Kidney (tissue), 14 donors: ENCODE data around the gene HHAT. TPM values are rescaled to one million over a fixed set of nuclear protein-coding genes. Genes with fewer than 3 reads are reported as not detected.

Source experiments
- DNase-seq, 5 donors: peaks; one replicate each; pipeline ENCODE4 v3.0.0-alpha.2; 2013 to 2020
- FAIRE-seq: peaks from 2 replicates; lab custom pipeline; 2012; peaks lifted over from hg19 to GRCh38; lab: Jason Lieb, UNC
- H3K27ac ChIP-seq, 2 donors: one replicate each; pipeline ENCODE4 v1.7.0; 2013; ENCODE audit warnings: low read depth in 2 of 2, low read length in 2 of 2, inconsistent platforms in 1 of 2
- H3K27me3 ChIP-seq: one replicate; pipeline ENCODE4 v1.7.1; 2013; ENCODE audit warnings: low read length, inconsistent platforms; ENCODE audit not compliant: control insufficient read depth, insufficient read depth
- H3K36me3 ChIP-seq, 3 donors: one replicate each; pipeline versions ENCODE4 v1.7.0 to v1.7.1; 2013; ENCODE audit warnings: low read length in 3 of 3, control low read depth in 1 of 3, inconsistent platforms in 1 of 3; ENCODE audit not compliant: insufficient read depth in 3 of 3, control insufficient read depth in 2 of 3
- H3K4me1 ChIP-seq, 3 donors: one replicate each; pipeline versions ENCODE4 v1.7.0 to v1.7.1; 2013; ENCODE audit warnings: low read length in 3 of 3, inconsistent platforms in 1 of 3, low read depth in 1 of 3; ENCODE audit not compliant: control insufficient read depth in 2 of 3, insufficient read depth in 2 of 3
- H3K4me3 ChIP-seq, 3 donors: one replicate each; pipeline versions ENCODE4 v1.7.0 to v1.8.1; 2013; ENCODE audit warnings: low read length in 3 of 3, control low read depth in 1 of 3, inconsistent platforms in 1 of 3
- H3K9ac ChIP-seq, 3 donors: one replicate each; pipeline versions ENCODE4 v1.7.0 to v1.7.1; 2013; ENCODE audit warnings: low read length in 3 of 3, control low read depth in 1 of 3, inconsistent platforms in 1 of 3
- H3K9me3 ChIP-seq, 3 donors: one replicate each; pipeline versions ENCODE4 v1.7.0 to v1.7.1; 2013; ENCODE audit warnings: low read length in 3 of 3, control low read depth in 1 of 3, inconsistent platforms in 1 of 3; ENCODE audit not compliant: control insufficient read depth in 2 of 3, insufficient read depth in 1 of 3
- intact Hi-C: fragments of 100-400 bp; cut with DNase I; formaldehyde crosslinking; loops from one replicate; pipeline ENCODE4 v1.11.1; 2022
- polyA plus RNA-seq: library from polyadenylated mRNA; stranded (reverse); fragments of 350-450 nt; fragmentation: Illumina TruSeq; extraction: RNeasy Lipid Tissue Mini Kit (QIAGEN cat#74804); gene quantifications from one replicate; pipeline ENCODE4 v1.2.3, GENCODE V29; 2014; ENCODE audit warnings: low read depth, low replicate concordance; ENCODE audit not compliant: insufficient read depth
- total RNA-seq: library from RNA; stranded (reverse); fragmentation: NEBNext Ultra II Directional; extraction: Animal tissue kit (Norgen Biotek cat#: 25700); gene quantifications from one replicate; pipeline ENCODE4 v1.2.1, GENCODE V29; 2021
- TF ChIP-seq, protein P1 (sequence below): IDR thresholded peaks from 3 replicates; pipeline ENCODE4 v1.5.1; 2012; ENCODE audit warnings: mild to moderate bottlenecking, moderate library complexity, borderline replicate concordance; ENCODE audit not compliant: insufficient read depth; ENCODE audit errors: extremely low read depth
- donor health status: control.
- donor health status: control.
- donor health status: control.
- donor health status: control.
- donor health status: control.
- donor health status: DM: yes; HTN: yes; CAD: no.
- donor health status: Normal renal cell carcinoma (clear cell type).

Gene HHAT
- total and polyA plus RNA-seq, 2 donors from 2014 or later, result 5.5 to 9.7 TPM

GRCh38 chr1:210467440-210468043, 138.8 kb downstream of the HHAT start:
- Histone ChIP-seq H3K36me3 (no peaks in the 10 kb centered on the region), H3K27me3 (no peaks in the 10 kb centered on the region), H3K27ac (no peak overlapping the region), H3K9me3 (no peaks in the 10 kb centered on the region), H3K4me1 (no peaks in the 10 kb centered on the region), H3K9ac (no peak overlapping the region), H3K4me3 (no peak overlapping the region)
- intact Hi-C loops, result no loop called here
- FAIRE-seq, result no peak
- TF ChIP-seq, protein P1, sequence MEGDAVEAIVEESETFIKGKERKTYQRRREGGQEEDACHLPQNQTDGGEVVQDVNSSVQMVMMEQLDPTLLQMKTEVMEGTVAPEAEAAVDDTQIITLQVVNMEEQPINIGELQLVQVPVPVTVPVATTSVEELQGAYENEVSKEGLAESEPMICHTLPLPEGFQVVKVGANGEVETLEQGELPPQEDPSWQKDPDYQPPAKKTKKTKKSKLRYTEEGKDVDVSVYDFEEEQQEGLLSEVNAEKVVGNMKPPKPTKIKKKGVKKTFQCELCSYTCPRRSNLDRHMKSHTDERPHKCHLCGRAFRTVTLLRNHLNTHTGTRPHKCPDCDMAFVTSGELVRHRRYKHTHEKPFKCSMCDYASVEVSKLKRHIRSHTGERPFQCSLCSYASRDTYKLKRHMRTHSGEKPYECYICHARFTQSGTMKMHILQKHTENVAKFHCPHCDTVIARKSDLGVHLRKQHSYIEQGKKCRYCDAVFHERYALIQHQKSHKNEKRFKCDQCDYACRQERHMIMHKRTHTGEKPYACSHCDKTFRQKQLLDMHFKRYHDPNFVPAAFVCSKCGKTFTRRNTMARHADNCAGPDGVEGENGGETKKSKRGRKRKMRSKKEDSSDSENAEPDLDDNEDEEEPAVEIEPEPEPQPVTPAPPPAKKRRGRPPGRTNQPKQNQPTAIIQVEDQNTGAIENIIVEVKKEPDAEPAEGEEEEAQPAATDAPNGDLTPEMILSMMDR, result no peak
- DNase-seq, result no peak

DNA sequence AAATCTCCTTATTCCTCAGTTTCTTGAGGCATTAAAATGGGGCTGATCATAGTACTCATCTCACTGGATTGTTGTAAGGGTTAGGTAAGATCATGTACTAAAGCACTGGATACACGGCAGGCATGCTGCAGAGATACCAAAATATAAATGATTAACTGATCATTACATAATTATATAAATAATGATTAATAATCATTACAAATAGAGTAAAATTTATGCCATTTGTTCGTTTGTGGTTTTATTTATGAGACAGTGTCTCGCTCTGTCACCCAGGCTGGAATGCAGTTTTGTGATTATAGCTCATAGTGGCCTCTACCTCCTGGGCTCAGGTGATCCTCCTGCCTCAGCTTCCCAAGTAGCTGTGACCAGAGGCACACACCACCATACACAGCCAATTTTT, 140.7 kb downstream of the HHAT start:
- intact Hi-C loops, result no loop called here
- Histone ChIP-seq H3K9me3 (no peaks in the 10 kb centered on the region), H3K4me3 (no peak overlapping the region), H3K27ac (no peak overlapping the region), H3K36me3 (no peaks in the 10 kb centered on the region), H3K9ac (no peak overlapping the region), H3K27me3 (no peaks in the 10 kb centered on the region), H3K4me1 (no peaks in the 10 kb centered on the region)
- FAIRE-seq (no peak), DNase-seq (no peak)
- TF ChIP-seq, protein P1, result no peak

DNA sequence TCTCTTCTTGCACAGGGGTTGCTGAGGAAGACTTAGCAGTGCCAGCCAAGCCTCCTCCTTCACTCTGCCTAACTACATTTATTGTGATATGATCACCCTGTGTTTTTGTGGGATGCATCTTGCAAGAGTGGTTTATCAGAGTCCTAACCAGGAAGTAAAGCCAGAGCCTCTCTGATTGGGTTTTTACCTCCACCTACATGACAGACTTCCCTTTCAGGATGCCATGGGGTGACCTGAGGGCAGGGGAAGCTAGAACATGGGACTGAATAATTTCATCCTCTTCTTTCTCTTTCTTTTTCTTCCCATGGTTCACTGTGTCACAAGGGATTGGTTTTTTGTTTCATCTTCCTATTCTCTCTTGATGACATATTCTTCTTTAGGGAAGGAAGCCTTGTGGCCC, 146.6 kb downstream of the HHAT start:
- Histone ChIP-seq H3K36me3 (no peaks in the 10 kb centered on the region), H3K27ac (no peak overlapping the region), H3K9me3 (no peaks in the 10 kb centered on the region), H3K27me3 (no peaks in the 10 kb centered on the region), H3K4me1 (no peaks in the 10 kb centered on the region), H3K9ac (no peak overlapping the region), H3K4me3 (no peak overlapping the region)
- FAIRE-seq (no peak), DNase-seq (no peak)
- intact Hi-C loops, result no loop called here
- TF ChIP-seq, protein P1, result no peak

- no peaks in the 10 kb centered on the region for H3K4me1 ChIP-seq
- H3K9ac ChIP-seq, result no peak overlapping the region
- H3K27ac ChIP-seq, result no peak overlapping the region
- TF ChIP-seq, protein P1, result no peak
- DNase-seq, result no peak
- H3K9me3 ChIP-seq, result no peaks in the 10 kb centered on the region
- intact Hi-C loops, result no loop called here
- no peaks in the 10 kb centered on the region for H3K36me3 ChIP-seq
- no peak for FAIRE-seq
- no peaks in the 10 kb centered on the region for H3K27me3 ChIP-seq
- no peak overlapping the region for H3K4me3 ChIP-seq
Measured at GRCh38 chr1:210475806-210476205, 147.1 kb downstream of the HHAT start.
